Astrocyte (in vitro differentiated cells and primary cell): ENCODE data around the gene STX17. TPM values are rescaled to one million over a fixed set of nuclear protein-coding genes. Genes with fewer than 3 reads are reported as not detected.

Experiments used
- DNase-seq: peaks from one replicate; pipeline ENCODE4 v3.0.0-alpha.2; 2010; ENCODE audit warnings: low read depth
- FAIRE-seq: peaks from 2 replicates; lab custom pipeline; 2011; peaks lifted over from hg19 to GRCh38; lab: Jason Lieb, UNC
- H2AFZ ChIP-seq: 2 replicates; pipeline ENCODE4 v1.6.0; 2012; ENCODE audit warnings: low read depth, low read length, inconsistent platforms
- H3K27ac ChIP-seq: 2 replicates; pipeline ENCODE4 v1.5.1; 2011; ENCODE audit warnings: low read depth, low read length, inconsistent platforms
- H3K27me3 ChIP-seq: 2 replicates; pipeline ENCODE4 v1.6.0; 2011; ENCODE audit warnings: low read length, inconsistent platforms; ENCODE audit not compliant: insufficient read depth
- H3K36me3 ChIP-seq: 2 replicates; pipeline ENCODE4 v1.5.1; 2011; ENCODE audit warnings: low read length, inconsistent platforms; ENCODE audit not compliant: insufficient read depth
- H3K4me1 ChIP-seq: 2 replicates; pipeline ENCODE4 v1.5.1; 2011; ENCODE audit warnings: low read length, inconsistent platforms; ENCODE audit not compliant: insufficient read depth
- H3K4me2 ChIP-seq: 2 replicates; pipeline ENCODE4 v1.6.0; 2012; ENCODE audit warnings: low read length, inconsistent platforms
- H3K4me3 ChIP-seq: 2 replicates; pipeline ENCODE4 v1.5.1; 2011; ENCODE audit warnings: low read depth, mild to moderate bottlenecking, low read length, inconsistent platforms; ENCODE audit not compliant: insufficient read depth
- H3K79me2 ChIP-seq: 2 replicates; pipeline ENCODE4 v1.6.0; 2012; ENCODE audit warnings: mild to moderate bottlenecking, low read length, inconsistent platforms; ENCODE audit not compliant: insufficient read depth
- H3K9ac ChIP-seq: 2 replicates; pipeline ENCODE4 v1.6.0; 2012; ENCODE audit warnings: mild to moderate bottlenecking, low read length, inconsistent platforms
- H3K9me3 ChIP-seq: 2 replicates; pipeline ENCODE4 v1.5.1; 2012; ENCODE audit warnings: low read depth, mild to moderate bottlenecking, low read length, inconsistent platforms; ENCODE audit not compliant: insufficient read depth
- H4K20me1 ChIP-seq: 2 replicates; pipeline ENCODE4 v1.6.0; 2012; ENCODE audit warnings: low read length, inconsistent platforms; ENCODE audit not compliant: insufficient read depth
- H3K27ac Mint-ChIP-seq: one replicate; pipeline ENCODE4 v1.8.0; 2021; ENCODE audit warnings: mild to moderate bottlenecking, mixed read lengths; ENCODE audit not compliant: unreplicated experiment
- H3K27me3 Mint-ChIP-seq: one replicate; pipeline ENCODE4 v1.8.0; 2021; ENCODE audit warnings: low read depth, mixed read lengths; ENCODE audit not compliant: unreplicated experiment
- H3K36me3 Mint-ChIP-seq: one replicate; pipeline ENCODE4 v1.8.0; 2021; ENCODE audit warnings: low read depth, mixed read lengths; ENCODE audit not compliant: unreplicated experiment
- H3K4me1 Mint-ChIP-seq: one replicate; pipeline ENCODE4 v1.8.0; 2021; ENCODE audit warnings: low read depth, mixed read lengths; ENCODE audit not compliant: unreplicated experiment
- H3K4me3 Mint-ChIP-seq: one replicate; pipeline ENCODE4 v1.8.0; 2021; ENCODE audit warnings: mild to moderate bottlenecking, moderate library complexity, mixed read lengths; ENCODE audit not compliant: unreplicated experiment
- H3K9me3 Mint-ChIP-seq: one replicate; pipeline ENCODE4 v1.8.0; 2021; ENCODE audit warnings: mild to moderate bottlenecking, mixed read lengths; ENCODE audit not compliant: unreplicated experiment
- EZH2 ChIP-seq: IDR thresholded peaks from 2 replicates; pipeline ENCODE4 v1.6.1; 2012; ENCODE audit warnings: mild to moderate bottlenecking, low read length, inconsistent platforms; ENCODE audit not compliant: insufficient read depth
- total RNA-seq: library from RNA; stranded (reverse); gene quantifications from 2 replicates; pipeline ENCODE4 v1.2.1, GENCODE V29; 2021
- TF ChIP-seq, protein P1 (sequence below): IDR thresholded peaks from 2 replicates; pipeline ENCODE4 v1.5.1; 2011; ENCODE audit warnings: low read depth, mild to moderate bottlenecking, inconsistent platforms, low read length, moderate library complexity; ENCODE audit not compliant: insufficient read depth

The STX17 gene
- total RNA-seq, 1 donor from 2014 or later, result 28.3 TPM

GRCh38 chr9:99859243-99859980 is 47.0 kb upstream of the STX17 start:
- TF ChIP-seq EZH2, result no peak
- TF ChIP-seq, protein P1, sequence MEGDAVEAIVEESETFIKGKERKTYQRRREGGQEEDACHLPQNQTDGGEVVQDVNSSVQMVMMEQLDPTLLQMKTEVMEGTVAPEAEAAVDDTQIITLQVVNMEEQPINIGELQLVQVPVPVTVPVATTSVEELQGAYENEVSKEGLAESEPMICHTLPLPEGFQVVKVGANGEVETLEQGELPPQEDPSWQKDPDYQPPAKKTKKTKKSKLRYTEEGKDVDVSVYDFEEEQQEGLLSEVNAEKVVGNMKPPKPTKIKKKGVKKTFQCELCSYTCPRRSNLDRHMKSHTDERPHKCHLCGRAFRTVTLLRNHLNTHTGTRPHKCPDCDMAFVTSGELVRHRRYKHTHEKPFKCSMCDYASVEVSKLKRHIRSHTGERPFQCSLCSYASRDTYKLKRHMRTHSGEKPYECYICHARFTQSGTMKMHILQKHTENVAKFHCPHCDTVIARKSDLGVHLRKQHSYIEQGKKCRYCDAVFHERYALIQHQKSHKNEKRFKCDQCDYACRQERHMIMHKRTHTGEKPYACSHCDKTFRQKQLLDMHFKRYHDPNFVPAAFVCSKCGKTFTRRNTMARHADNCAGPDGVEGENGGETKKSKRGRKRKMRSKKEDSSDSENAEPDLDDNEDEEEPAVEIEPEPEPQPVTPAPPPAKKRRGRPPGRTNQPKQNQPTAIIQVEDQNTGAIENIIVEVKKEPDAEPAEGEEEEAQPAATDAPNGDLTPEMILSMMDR, result no peak
- Histone ChIP-seq H3K27me3 (no peaks in the 10 kb centered on the region), H3K9ac (no peak overlapping the region), H3K79me2 (no peaks in the 10 kb centered on the region), H4K20me1 (no peaks in the 10 kb centered on the region), H3K4me3 (no peak overlapping the region), H3K4me1 (no peaks in the 10 kb centered on the region), H3K27ac (no peak overlapping the region), H3K36me3 (no peaks in the 10 kb centered on the region), H3K4me2 (no peak overlapping the region), H2AFZ (no peak overlapping the region), H3K9me3 (no peaks in the 10 kb centered on the region)
- Mint-ChIP-seq H3K36me3 (peaks cover 7% of the 10 kb centered on the region), H3K4me1 (peaks cover 3% of the 10 kb centered on the region), H3K27ac (no peak overlapping the region), H3K27me3 (no peaks in the 10 kb centered on the region), H3K9me3 (no peaks in the 10 kb centered on the region), H3K4me3 (no peak overlapping the region)
- FAIRE-seq, result no peak
- DNase-seq, result peak; percentile 18

GRCh38 chr9:99860266-99860665 is 46.2 kb upstream of the STX17 start:
- H3K36me3 ChIP-seq, result no peaks in the 10 kb centered on the region
- H3K4me3 ChIP-seq, result no peak overlapping the region
- H3K79me2 ChIP-seq, result no peaks in the 10 kb centered on the region
- Mint-ChIP-seq H3K9me3 (no peaks in the 10 kb centered on the region), H3K36me3 (peaks cover 5% of the 10 kb centered on the region), H3K27me3 (no peaks in the 10 kb centered on the region), H3K27ac (no peak overlapping the region), H3K4me3 (no peak overlapping the region), H3K4me1 (peaks cover 3% of the 10 kb centered on the region)
- DNase-seq (no peak), FAIRE-seq (no peak)
- no peaks in the 10 kb centered on the region for H4K20me1 ChIP-seq
- no peaks in the 10 kb centered on the region for H3K27me3 ChIP-seq
- TF ChIP-seq, protein P1, result no peak
- no peak for TF ChIP-seq EZH2
- no peaks in the 10 kb centered on the region for H3K9me3 ChIP-seq
- H3K27ac ChIP-seq, result no peak overlapping the region
- H3K4me2 ChIP-seq, result no peak overlapping the region
- no peak overlapping the region for H3K9ac ChIP-seq
- no peaks in the 10 kb centered on the region for H3K4me1 ChIP-seq
- no peak overlapping the region for H2AFZ ChIP-seq

- TF ChIP-seq, protein P1, result no peak
- TF ChIP-seq EZH2, result no peak
- Histone ChIP-seq H3K36me3 (no peaks in the 10 kb centered on the region), H3K4me1 (no peaks in the 10 kb centered on the region), H3K4me3 (no peak overlapping the region), H3K9me3 (no peaks in the 10 kb centered on the region), H4K20me1 (no peaks in the 10 kb centered on the region), H3K4me2 (no peak overlapping the region), H3K27ac (no peak overlapping the region), H3K9ac (no peak overlapping the region), H3K27me3 (no peaks in the 10 kb centered on the region), H2AFZ (no peak overlapping the region), H3K79me2 (no peaks in the 10 kb centered on the region)
- DNase-seq (no peak), FAIRE-seq (no peak)
- Mint-ChIP-seq H3K27me3 (no peaks in the 10 kb centered on the region), H3K4me3 (no peak overlapping the region), H3K4me1 (peaks cover 25% of the 10 kb centered on the region), H3K9me3 (no peaks in the 10 kb centered on the region), H3K36me3 (no peaks in the 10 kb centered on the region), H3K27ac (no peak overlapping the region)
These were observed 42.5 kb upstream of the STX17 start for GRCh38 chr9:99863955-99864354.
